Measurements from ENCODE around the gene CPT1B. TPM values are rescaled to one million over a fixed set of nuclear protein-coding genes. Genes with fewer than 3 reads are reported as not detected.

Gene CPT1B
- total RNA-seq, 2 donors from 2014 or later: 83.5 to 105 TPM

GRCh38 chr22:50577697-50577986, 585 bp downstream of the CPT1B start:
- Histone ChIP-seq H3K4me3 (ENCODE audit: low read length) (no peak overlapping the region), H3K36me3 (ENCODE audit: control insufficient read depth, insufficient read depth, low read length) (peaks cover 53% of the 10 kb centered on the region), H3K9me3 (ENCODE audit: control insufficient read depth, low read length) (no peaks in the 10 kb centered on the region), H3K4me1 (ENCODE audit: control insufficient read depth, insufficient read depth, low read length) (peaks cover 3% of the 10 kb centered on the region), H3K27me3 (ENCODE audit: control insufficient read depth, insufficient read depth, low read length, poor library complexity, severe bottlenecking) (no peaks in the 10 kb centered on the region), H3K27ac (ENCODE audit: low read depth, low read length) (no peak overlapping the region), H3K9ac (ENCODE audit: extremely low read depth, low read length, poor library complexity, severe bottlenecking) (no peak overlapping the region)
- TF ChIP-seq CTCF (conservative IDR thresholded peaks at IDR 0.05): no peak
- Mint-ChIP-seq H3K27me3 (ENCODE audit: insufficient read depth) (no peaks in the 10 kb centered on the region), H3K27ac (no peak overlapping the region), H3K36me3 (ENCODE audit: low read depth) (peaks cover 30% of the 10 kb centered on the region), H3K9me3 (no peaks in the 10 kb centered on the region), H3K4me3 (no peak overlapping the region), H3K4me1 (no peaks in the 10 kb centered on the region)
- DNase-seq: no peak
- 93 to 95% methylated on average over 13 to 23 of the region's 23 CpGs for whole genome bisulfite sequencing, 2 experiments (ENCODE audit: insufficient coverage in 1 of 2, insufficient read length in 1 of 2)

GRCh38 chr22:50576806-50577696, 1.2 kb downstream of the CPT1B start:
- H3K27me3 Mint-ChIP-seq (ENCODE audit: insufficient read depth): no peaks in the 10 kb centered on the region
- no peak for TF ChIP-seq CTCF (conservative IDR thresholded peaks at IDR 0.05)
- Histone ChIP-seq H3K9ac (ENCODE audit: extremely low read depth, low read length, poor library complexity, severe bottlenecking) (no peak overlapping the region), H3K4me3 (ENCODE audit: low read length) (no peak overlapping the region), H3K9me3 (ENCODE audit: control insufficient read depth, low read length) (no peaks in the 10 kb centered on the region), H3K36me3 (ENCODE audit: control insufficient read depth, insufficient read depth, low read length) (peaks cover 58% of the 10 kb centered on the region), H3K27me3 (ENCODE audit: control insufficient read depth, insufficient read depth, low read length, poor library complexity, severe bottlenecking) (no peaks in the 10 kb centered on the region), H3K27ac (ENCODE audit: low read depth, low read length) (no peak overlapping the region), H3K4me1 (ENCODE audit: control insufficient read depth, insufficient read depth, low read length) (peaks cover 3% of the 10 kb centered on the region)
- WGBS, 2 experiments (ENCODE audit: insufficient coverage in 1 of 2, insufficient read length in 1 of 2): 94 to 97% methylated on average over 12 to 18 of the region's 18 CpGs
- H3K36me3 Mint-ChIP-seq (ENCODE audit: low read depth): peaks cover 36% of the 10 kb centered on the region
- DNase-seq: no peak
- no peak overlapping the region for H3K27ac Mint-ChIP-seq
- H3K4me3 Mint-ChIP-seq: no peak overlapping the region
- H3K9me3 Mint-ChIP-seq: no peaks in the 10 kb centered on the region
- no peaks in the 10 kb centered on the region for H3K4me1 Mint-ChIP-seq

GRCh38 chr22:50576070-50576469, 2.2 kb downstream of the CPT1B start:
- DNase-seq: peak; percentile 70
- no peaks in the 10 kb centered on the region for H3K9me3 Mint-ChIP-seq
- H3K27ac Mint-ChIP-seq: no peak overlapping the region
- H3K4me3 Mint-ChIP-seq: no peak overlapping the region
- Histone ChIP-seq H3K4me1 (ENCODE audit: control insufficient read depth, insufficient read depth, low read length) (no peaks in the 10 kb centered on the region), H3K27me3 (ENCODE audit: control insufficient read depth, insufficient read depth, low read length, poor library complexity, severe bottlenecking) (no peaks in the 10 kb centered on the region), H3K9me3 (ENCODE audit: control insufficient read depth, low read length) (no peaks in the 10 kb centered on the region), H3K27ac (ENCODE audit: low read depth, low read length) (no peak overlapping the region), H3K36me3 (ENCODE audit: control insufficient read depth, insufficient read depth, low read length) (peaks cover 68% of the 10 kb centered on the region), H3K4me3 (ENCODE audit: low read length) (no peak overlapping the region), H3K9ac (ENCODE audit: extremely low read depth, low read length, poor library complexity, severe bottlenecking) (no peak overlapping the region)
- 80 to 82% methylated on average over 3 to 5 of the region's 5 CpGs for WGBS, 2 experiments (ENCODE audit: insufficient coverage in 1 of 2, insufficient read length in 1 of 2)
- H3K27me3 Mint-ChIP-seq (ENCODE audit: insufficient read depth): no peaks in the 10 kb centered on the region
- peak; percentile 66 for TF ChIP-seq CTCF (conservative IDR thresholded peaks at IDR 0.05)
- H3K36me3 Mint-ChIP-seq (ENCODE audit: low read depth): peaks cover 42% of the 10 kb centered on the region
- H3K4me1 Mint-ChIP-seq: no peaks in the 10 kb centered on the region

All from endodermal cell (in vitro differentiated cells).